NCI-H1092 (cell line): ENCODE measurements around the gene NRAP.

Experiments
- DNase-seq: peaks from one replicate; lab custom pipeline; 2025; lab: John Stamatoyannopoulos, UW

The NRAP gene, protein sequence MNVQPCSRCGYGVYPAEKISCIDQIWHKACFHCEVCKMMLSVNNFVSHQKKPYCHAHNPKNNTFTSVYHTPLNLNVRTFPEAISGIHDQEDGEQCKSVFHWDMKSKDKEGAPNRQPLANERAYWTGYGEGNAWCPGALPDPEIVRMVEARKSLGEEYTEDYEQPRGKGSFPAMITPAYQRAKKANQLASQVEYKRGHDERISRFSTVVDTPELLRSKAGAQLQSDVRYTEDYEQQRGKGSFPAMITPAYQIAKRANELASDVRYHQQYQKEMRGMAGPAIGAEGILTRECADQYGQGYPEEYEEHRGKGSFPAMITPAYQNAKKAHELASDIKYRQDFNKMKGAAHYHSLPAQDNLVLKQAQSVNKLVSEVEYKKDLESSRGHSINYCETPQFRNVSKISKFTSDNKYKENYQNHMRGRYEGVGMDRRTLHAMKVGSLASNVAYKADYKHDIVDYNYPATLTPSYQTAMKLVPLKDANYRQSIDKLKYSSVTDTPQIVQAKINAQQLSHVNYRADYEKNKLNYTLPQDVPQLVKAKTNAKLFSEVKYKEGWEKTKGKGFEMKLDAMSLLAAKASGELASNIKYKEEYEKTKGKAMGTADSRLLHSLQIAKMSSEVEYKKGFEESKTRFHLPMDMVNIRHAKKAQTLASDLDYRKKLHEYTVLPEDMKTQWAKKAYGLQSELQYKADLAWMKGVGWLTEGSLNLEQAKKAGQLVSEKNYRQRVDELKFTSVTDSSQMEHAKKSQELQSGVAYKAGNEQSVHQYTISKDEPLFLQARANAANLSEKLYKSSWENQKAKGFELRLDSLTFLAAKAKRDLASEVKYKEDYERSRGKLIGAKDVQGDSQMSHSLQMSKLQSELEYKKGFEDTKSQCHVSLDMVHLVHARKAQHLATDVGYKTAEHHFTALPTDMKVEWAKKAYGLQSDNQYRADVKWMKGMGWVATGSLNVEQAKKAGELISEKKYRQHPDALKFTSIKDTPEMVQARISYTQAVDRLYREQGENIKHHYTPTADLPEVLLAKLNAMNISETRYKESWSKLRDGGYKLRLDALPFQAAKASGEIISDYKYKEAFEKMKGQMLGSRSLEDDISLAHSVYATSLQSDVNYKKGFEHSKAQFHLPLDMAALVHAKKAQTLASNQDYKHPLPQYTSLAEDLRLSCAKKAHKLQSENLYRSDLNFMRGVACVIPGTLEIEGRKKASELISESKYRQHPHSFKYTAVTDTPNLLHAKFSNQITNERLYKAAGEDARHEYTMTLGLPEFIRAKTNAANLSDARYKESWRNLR (N-terminal part only)

DNA sequence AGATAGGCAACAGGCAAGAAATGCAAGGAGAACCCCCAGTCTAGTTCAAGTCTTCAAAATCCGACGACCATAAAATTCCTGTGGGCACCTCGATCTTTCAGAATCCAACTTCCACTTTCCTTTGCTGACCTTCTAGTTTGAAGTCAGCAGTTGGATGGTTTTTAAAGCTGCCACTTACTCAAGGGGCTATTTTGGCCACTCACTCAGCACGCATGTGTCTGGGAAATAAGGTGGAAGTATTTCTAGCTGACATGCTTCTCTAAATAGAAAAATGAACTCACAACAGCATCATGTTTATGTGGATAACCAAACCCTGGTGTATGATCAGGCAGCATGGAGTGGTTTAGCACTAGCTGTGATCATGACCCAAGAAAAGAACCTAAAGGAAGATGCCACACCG, at the start of gene NRAP:
Gene NRAP (minus strand): TSS at position 134 of the 400 bp plus-strand sequence. CDS start 159 bp downstream, outside the sequence.
- no peak for DNase-seq

DNA sequence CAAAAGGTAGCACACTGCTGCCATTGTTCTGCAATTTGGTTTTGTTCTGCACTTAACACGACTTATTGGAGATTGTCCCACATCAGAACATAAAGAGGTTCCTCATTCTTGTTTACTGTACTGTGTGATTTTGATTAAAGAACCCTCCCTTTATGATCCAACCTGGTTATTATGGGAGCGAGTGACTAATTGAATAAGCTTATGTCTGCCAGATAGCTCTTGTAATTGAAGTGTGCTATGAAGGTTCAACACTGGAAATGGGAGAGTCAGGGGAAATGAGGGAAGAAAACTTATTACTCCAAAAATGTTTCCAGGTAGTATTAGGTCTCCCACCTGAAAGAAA, 49.8 kb upstream of the NRAP start:
- no peak for DNase-seq

DNA sequence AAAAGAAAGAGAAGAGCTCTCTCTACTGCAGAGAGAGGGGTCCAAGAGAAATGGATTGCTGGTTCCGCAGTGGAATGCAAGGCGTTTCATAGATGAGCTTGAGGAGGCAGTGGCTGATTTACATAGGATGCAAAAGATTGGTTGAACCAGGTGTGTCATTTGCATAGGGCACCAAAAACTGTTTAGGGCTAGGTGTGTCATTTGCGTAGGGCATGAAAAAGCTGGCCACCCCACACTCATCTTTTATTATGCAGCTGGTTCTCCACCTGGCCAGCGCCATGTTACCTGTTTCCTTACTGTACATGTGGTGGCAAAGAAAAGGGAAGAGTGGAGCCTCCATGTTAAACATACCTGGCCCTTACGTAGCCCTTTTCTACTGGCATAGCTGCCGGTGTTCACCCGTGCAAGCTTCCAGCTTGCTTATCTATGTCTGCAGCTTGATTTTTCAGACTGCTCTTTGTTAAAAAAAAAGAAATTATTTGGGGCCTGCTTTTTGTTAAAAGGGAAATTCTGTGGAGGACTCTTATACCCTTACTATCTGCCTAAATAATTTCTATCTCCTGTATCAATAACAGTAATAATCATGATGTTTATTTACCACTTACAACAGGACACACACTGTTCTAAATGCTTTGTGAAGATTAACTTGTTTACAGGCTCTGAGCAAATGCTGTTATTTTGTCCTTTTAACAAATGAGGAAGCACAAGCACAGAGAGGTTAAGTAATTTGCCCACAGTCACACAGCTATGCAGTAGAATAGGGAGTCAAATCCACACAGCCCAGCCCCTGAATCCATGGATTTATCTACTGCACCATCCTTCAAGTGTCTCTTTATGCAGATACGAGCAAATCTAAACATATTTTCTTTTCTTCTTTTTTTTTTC, 49.2 kb upstream of the NRAP start:
- DNase-seq, result no peak

DNA sequence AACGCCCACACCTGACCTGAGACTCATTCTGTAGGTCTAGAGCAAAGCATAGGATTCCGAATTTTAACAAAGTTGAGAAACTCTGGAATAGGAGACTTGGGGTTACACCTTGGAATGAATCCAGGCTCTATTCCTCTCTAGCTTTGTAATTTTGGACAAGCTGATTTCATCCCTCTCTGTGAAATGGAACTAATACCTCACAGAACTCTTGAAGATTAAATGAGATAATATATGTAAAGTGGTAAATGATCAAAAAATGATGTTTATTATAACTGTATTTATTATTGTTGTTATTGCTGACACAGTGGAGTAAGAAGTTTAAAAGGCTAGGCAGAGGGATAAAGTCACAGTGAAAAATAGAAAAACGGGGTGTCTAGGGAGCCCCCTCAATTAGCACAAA, 48.2 kb upstream of the NRAP start:
- DNase-seq, result no peak

DNA sequence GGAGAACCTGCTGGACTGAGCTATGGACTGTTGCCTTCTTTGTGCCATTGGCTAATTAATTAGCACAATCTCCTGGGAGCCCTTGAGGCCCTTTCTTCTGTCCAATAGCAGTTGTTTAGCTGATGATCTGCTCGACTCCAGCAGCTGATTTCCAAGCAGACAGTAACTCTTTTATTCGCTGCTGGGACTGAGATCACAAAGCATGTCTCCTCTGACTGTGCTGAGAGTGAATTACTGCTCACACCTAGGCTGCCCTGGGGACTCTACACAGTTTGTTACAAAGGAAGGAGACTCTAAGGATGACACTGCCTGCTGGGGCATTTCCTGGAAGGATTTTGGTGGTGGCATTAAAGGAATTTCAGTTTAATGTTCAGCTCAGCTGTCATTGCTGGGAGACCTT, 47.3 kb upstream of the NRAP start:
- no peak for DNase-seq

DNA sequence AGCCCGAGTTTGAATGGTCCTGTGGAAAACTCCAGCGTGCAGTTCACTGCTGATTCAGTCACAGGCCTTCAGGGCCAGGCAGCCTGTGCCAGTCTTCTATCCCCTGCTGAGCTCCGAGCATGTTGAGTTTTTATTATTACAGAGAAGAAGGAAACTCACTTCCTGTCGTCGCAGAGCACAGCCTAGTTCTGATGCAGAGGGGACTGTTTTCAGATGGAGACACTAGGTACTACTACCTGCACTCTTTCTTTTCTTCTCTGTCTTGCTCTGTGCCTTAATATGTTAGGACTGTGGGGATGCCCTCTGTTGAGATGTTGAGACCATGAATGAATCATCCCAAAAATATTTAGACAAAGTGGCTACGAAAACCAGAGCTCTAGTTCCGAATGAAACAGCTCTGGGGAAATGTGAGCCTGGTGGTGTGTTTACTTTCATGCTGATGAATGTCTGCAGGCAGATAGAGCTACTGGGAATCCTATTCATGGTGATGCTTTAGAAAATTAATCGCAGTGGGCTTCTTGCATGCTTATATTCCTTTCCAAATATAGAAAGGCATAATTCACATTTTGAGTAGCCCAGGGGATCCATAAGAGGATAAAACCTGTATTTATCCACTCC, 45.5 kb upstream of the NRAP start:
- peak; percentile 45 for DNase-seq

DNA sequence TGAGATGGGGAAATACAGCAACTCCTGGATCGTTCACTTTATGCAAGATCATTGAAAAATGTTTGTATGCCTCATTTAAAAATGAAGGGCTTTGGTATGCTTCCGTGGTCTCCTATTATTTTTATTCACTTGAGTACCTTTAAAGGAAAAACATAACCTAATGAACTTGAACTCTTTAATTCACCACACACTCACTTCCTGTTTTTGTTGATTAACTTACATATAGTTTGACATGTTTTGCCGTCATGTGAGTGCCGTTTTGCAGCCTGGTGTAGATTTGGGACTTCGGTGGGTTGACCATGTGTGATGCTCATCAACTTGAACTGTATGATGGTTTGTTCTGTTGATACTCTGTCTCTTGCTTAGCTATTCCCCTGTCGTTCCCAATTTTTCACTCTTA, 44.8 kb upstream of the NRAP start:
- no peak for DNase-seq

DNA sequence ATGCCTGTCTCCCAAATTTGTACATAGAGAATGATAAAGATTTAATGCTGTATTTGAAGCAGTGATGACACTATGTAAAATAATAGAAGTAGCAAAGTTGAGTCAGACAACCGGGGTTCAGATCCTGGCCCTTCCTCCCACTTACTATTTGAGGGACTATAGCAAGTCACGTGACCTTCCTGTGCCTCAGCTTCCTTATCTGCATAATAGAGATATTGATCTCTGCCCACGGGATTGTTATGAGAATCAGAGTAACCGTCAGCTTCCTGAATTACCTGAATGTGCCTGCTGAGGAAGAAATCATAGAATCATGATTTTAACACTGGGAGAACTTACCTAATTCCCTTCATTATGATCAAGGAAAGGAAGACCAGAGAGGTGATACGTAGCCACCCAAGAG, 42.8 kb upstream of the NRAP start:
- DNase-seq, result no peak

DNA sequence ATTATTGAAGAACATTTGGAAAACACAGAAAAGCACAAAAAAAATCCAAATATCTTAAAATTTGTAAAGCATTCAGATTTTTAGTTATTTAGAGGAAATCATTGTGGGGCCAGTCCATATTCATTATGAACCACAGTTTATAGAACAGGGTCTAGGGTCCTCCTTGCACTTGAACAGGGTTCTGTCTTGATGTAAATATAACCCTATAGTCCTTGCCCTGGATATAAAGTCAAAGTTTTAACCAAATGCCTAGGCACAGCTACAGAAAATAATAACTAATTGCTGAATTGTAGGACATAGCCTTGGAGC, 41.5 kb upstream of the NRAP start:
- DNase-seq, result no peak

DNA sequence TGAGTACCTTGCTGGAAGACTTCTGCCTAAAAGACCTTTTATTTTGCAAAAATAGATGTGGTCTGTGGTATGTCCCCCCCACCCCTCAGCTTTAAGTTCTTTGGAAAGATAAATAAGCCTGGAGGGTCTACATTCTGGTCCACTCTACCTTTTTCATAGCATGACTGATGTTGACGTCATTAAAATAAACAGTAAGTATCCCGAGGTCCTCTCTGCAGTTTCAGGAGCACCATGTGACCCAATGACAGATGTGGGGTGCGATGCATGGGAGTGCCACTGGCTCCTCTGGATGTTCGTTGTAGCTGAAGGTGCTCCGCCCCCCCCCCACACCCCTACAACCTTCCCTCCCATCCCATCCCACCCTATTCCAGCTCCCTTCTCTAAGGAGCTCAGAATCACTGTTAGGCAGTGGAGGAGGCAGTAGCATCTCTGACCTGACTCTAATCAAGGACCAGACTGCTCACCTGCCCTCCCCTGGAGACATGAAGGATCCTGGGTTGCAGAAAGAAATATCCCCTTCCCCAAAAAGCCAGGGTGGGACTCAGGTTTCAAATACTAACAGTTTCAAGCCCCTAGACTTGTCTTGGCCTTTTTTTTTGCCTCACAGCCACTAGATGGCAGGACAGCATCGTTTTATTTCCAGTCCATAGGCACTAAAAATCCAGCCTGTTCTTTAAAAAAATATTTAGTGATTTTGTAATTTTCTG, 40.9 kb upstream of the NRAP start:
- DNase-seq, result peak; percentile 21

DNA sequence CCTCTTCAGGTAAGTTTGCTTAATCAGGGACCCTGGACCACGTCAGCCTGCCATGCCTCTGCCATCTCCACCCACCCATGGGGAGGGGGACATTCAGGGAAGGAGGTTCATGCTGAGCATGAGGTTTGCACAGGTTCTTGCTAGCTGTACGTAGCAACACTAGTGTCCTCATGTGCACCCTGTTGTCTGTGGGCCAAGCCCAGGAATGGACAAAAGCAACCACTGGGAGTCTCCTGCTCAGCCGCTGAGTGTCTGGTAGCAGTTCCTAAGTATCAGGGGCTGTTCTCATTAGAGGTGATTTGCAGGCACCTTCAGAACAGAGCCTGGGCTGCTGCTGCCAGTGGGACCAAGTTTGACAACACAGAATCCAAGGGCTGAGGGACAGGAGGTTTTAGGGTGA, 33.8 kb upstream of the NRAP start:
- no peak for DNase-seq

DNA sequence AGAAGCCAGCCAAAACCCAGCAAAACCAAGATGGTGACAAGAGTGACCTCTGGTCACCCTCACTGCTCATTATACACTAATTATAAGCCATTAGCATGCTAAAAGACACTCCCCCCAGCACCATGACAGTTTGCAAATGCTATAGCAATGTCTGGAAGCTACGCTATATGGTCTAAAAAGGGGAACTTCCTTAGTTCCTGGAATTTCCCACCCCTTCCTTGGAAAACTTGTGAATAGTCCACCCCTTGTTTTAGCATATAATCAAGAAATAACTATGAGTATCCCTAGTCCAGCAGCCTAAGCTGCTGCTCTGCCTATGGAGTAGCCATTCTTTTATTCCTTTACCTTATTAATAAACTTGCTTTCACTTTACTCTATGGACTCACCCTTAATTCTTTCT, 31.9 kb upstream of the NRAP start:
- no peak for DNase-seq

DNA sequence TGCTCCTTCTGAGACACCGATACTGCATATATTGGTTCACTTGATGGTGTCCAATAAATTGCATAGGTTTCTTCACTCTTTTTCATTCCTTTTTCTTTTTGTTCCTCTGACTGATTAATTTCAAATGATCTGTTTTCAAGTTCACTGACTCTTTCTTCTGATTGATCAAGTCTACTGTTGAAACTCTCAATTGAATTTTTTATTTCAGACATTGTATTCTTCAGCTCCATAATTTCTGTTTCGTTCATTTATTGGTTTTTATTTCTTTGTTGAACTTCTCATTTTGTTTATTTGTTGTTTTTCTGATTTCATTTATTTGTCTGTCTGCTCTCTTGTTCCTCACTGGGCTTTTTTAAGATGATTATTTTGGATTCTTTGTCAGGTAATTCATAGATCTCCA, 29.5 kb upstream of the NRAP start:
- no peak for DNase-seq

DNA sequence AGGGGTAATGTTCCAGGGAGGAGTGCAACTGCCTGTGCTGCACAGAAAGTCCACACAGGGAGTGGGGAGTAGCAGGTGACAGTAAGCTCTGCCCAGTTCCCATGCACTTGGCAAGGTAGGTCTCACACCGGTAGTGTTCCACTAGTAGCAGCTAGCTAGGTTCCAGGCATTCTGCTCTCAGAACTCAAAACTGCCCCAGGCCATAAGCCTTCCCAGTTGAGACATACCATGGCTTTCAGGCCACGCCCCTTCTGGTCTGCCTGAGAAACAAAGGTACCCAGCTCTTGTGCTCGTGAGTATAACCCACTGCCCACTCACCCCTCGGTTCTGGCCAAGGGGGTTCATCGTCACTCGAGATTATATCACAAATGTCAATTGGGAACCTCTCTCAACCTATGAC, 28.4 kb upstream of the NRAP start:
- DNase-seq, result no peak

DNA sequence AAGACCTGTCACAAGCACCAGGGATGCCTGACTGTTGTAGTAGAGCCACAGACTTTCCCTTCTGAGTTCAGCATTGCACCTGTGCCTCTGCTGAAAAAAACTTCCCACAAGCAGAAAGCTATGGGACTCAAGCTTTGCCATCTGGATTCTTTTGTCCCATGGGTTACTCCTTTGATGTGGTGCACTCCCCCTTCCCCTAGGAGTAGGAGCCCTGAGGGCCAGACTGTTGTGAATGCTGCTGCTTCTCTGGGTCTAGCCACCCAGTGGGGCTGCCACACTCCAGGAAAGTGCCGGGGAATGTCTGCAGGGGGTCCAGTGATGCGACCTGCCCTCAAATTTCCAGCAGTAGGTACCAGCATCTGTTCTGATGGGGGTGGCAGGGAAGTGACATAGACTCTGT, 27.5 kb upstream of the NRAP start:
- no peak for DNase-seq

DNA sequence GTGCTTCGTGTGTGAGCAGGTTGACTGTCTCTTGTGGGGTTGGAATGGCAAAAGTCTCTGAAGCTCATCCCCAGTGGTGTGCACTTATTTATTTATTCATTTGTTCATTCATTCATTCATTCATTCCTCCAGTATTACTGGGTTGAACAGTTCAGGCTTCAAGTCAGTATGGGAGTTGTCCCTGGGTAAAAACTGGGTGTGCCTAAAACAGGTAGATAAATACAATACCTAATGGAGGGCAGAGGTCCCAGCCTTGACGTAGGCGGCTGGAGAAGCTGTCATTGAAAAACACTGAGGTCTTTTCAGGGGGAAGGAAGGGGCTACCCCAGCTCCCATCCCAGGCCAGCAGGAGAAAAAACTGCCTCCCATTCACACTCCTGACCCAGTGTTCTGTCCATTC, 26.9 kb upstream of the NRAP start:
- DNase-seq, result no peak

DNA sequence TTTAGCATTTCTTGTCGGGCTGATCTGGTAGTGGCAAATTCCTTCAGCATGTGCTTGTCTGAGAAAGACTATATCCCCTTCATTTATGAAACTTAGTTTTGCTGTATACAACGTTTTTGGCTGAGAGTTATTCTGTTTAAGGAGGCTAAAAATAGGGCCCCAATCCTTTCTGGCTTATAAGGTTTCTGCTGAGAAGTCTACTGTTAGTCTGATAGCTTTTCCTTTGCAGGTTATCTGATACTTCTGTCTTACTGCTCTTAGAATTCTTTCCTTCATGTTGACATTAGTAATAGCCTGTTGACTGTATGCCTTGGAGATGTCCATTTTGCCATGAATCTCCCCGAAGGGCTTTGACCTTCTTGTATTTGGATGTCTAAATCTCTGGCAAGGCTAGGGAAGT, 25.7 kb upstream of the NRAP start:
- no peak for DNase-seq

DNA sequence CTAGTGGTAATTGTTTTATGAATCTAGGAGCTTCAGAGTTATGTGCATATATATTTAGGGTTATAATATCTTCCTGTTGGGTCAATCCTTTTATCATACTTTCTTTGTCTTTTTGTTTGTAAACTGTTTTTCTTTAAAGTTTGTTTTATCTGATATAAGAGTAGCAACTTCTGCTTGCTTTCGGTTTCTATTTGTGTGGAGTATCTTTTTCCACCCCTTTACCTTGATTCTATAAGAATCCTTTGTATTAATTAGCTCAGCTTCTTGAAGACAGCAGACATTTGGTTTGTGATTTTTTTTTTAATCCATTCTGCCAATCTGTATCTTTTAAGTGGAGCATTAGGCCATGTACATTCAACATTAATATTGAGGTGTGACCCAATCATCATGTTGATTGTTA, 25.2 kb upstream of the NRAP start:
- DNase-seq, result no peak

DNA sequence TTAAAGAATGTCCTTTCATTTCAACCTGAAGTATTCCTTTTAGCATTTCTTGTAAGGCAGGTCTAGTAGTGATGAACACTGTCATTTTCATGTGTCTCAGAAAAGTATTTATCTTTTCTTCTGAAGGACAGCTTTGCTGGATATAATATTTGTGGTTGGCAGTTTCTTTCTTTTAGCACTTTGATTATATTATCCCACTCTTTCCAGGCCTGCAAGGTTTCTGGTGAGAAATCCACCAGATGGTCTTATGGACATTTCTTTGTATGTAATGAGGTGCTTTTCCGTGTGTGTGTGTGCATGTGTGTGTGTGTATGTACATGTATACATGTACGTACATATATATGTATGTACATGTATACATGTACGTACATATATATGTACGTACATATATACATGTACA, 23.2 kb upstream of the NRAP start:
- no peak for DNase-seq

DNA sequence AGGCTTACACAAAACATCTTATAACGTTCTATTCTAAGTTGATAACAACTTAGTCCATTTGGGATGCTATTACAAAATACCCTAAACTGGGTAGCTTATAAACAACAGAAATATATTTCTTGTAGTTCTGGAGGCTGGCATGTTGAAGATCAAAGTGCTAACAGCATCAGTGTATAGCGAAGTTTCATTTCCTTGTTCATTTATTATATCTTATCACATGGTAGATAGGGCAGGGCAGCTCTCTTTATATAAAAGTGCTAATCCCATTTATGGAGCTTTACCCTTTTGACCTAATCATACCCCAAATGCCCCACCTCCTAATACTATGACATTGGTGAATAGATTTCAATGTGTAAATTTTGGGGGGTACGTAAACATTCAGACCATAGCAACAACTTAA, 22.2 kb upstream of the NRAP start:
- no peak for DNase-seq

DNA sequence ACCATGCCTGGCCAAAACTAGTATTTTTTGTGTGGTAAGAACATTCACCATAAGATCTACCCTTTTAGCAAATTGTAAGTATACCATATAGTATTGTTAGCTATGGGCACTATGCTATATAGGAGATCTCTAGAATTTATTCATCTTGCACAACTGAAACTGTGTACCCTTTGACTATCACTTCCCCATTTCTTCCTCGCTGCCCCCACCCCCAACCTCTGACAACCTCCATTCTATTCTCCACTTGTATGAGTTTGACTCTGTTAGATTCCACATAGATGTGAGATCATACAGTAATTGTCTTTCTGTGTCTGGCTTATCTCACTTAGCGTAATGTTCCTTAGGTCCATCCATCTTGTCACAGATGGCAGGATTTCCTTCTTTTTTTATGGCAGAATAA, 19.5 kb upstream of the NRAP start:
- no peak for DNase-seq
